GM23338 (cell line): ENCODE measurements around the gene RBKS. TPM values are rescaled to one million over a fixed set of nuclear protein-coding genes. Genes with fewer than 3 reads are reported as not detected.

Experiments
- ATAC-seq: fragments of 200-7000 bp; cut with Tn5 transposase; 3 replicates; pipeline ENCODE4 v1.9.1; 2020
- DNase-seq: peaks from one replicate; pipeline ENCODE4 v3.0.0-alpha.2; 2015; ENCODE audit warnings: low spot score
- H2AFZ ChIP-seq: fragments of 200-600 bp; sonication (generic); 2 replicates; pipeline ENCODE4 v1.8.0; 2016; ENCODE audit warnings: antibody characterized with exemption, mild to moderate bottlenecking, moderate library complexity
- H3F3A ChIP-seq: fragments of 200-600 bp; sonication (generic); replicated peaks from 2 replicates; pipeline ENCODE4 v1.8.0; 2017; ENCODE audit warnings: antibody characterized with exemption, mixed run types, low read depth
- H3K27ac ChIP-seq: fragments of 200-600 bp; sonication (generic); 2 replicates; pipeline ENCODE4 v1.6.1; 2016; ENCODE audit warnings: low read depth
- H3K27me3 ChIP-seq: fragments of 200-600 bp; sonication (generic); 2 replicates; pipeline ENCODE4 v1.8.0; 2016; ENCODE audit warnings: mild to moderate bottlenecking, mixed run types, moderate library complexity; ENCODE audit not compliant: insufficient read depth
- H3K36me3 ChIP-seq: fragments of 200-600 bp; sonication (generic); 2 replicates; pipeline ENCODE4 v1.8.0; 2016; ENCODE audit warnings: mild to moderate bottlenecking; ENCODE audit not compliant: insufficient read depth
- H3K4me1 ChIP-seq: fragments of 200-600 bp; sonication (generic); 2 replicates; pipeline ENCODE4 v1.8.0; 2016; ENCODE audit warnings: mild to moderate bottlenecking, moderate library complexity; ENCODE audit not compliant: insufficient read depth
- H3K4me2 ChIP-seq: fragments of 200-600 bp; sonication (generic); 2 replicates; pipeline ENCODE4 v1.7.1; 2017; ENCODE audit warnings: mixed run types
- H3K4me3 ChIP-seq: fragments of 200-600 bp; sonication (generic); 2 replicates; pipeline ENCODE4 v1.6.1; 2016; ENCODE audit warnings: mixed run types
- H3K79me2 ChIP-seq: fragments of 200-600 bp; sonication (generic); replicated peaks from 2 replicates; pipeline ENCODE4 v1.8.0; 2017; ENCODE audit warnings: mild to moderate bottlenecking; ENCODE audit not compliant: insufficient read depth
- H3K9me2 ChIP-seq: fragments of 200-600 bp; sonication (generic); 2 replicates; pipeline ENCODE4 v1.8.0; 2017; ENCODE audit not compliant: insufficient read depth
- H4K20me1 ChIP-seq: fragments of 200-600 bp; sonication (generic); replicated peaks from 2 replicates; pipeline ENCODE4 v1.8.0; 2017; ENCODE audit warnings: mild to moderate bottlenecking; ENCODE audit not compliant: insufficient read depth
- H3K27ac Mint-ChIP-seq: 2 replicates; pipeline ENCODE4 v1.8.0; 2020; ENCODE audit warnings: inconsistent platforms, mild to moderate bottlenecking, moderate library complexity, mixed read lengths
- H3K27me3 Mint-ChIP-seq: 3 replicates; pipeline ENCODE4 v1.8.0; 2022; ENCODE audit warnings: low read depth, mild to moderate bottlenecking, moderate library complexity, mixed read lengths, inconsistent platforms; ENCODE audit not compliant: insufficient read depth, poor library complexity
- H3K36me3 Mint-ChIP-seq: 3 replicates; pipeline ENCODE4 v1.8.0; 2021; ENCODE audit warnings: low read depth, mild to moderate bottlenecking, inconsistent platforms, moderate library complexity, mixed read lengths
- H3K4me1 Mint-ChIP-seq: 3 replicates; pipeline ENCODE4 v1.8.0; 2020; ENCODE audit warnings: mild to moderate bottlenecking, inconsistent platforms, mixed read lengths
- H3K4me3 Mint-ChIP-seq: 3 replicates; pipeline ENCODE4 v1.8.0; 2021; ENCODE audit warnings: moderate library complexity, mild to moderate bottlenecking, inconsistent platforms, mixed read lengths
- H3K9me3 Mint-ChIP-seq: 3 replicates; pipeline ENCODE4 v1.8.0; 2020; ENCODE audit warnings: moderate library complexity, mild to moderate bottlenecking, inconsistent platforms, mixed read lengths
- CREB1 ChIP-seq: fragments of 250-450 bp; sonication (Bioruptor Pico); IDR thresholded peaks from 2 replicates; pipeline ENCODE4 v1.5.0; 2020; ENCODE audit warnings: low read depth, mild to moderate bottlenecking, moderate library complexity
- EZH2 ChIP-seq: fragments of 200-600 bp; sonication (generic); IDR thresholded peaks from one replicate; pipeline ENCODE4 v1.8.0; 2017; ENCODE audit warnings: antibody characterized with exemption, mild to moderate bottlenecking, low read depth; ENCODE audit not compliant: unreplicated experiment
- EZH2phosphoT487 ChIP-seq: fragments of 200-600 bp; sonication (generic); IDR thresholded peaks from one replicate; pipeline ENCODE4 v1.8.1; 2018; ENCODE audit warnings: antibody characterized with exemption; ENCODE audit not compliant: unreplicated experiment
- JUNB ChIP-seq: IDR thresholded peaks from one replicate; pipeline ENCODE4 v1.6.1; 2016; ENCODE audit warnings: antibody characterized with exemption; ENCODE audit not compliant: unreplicated experiment
- NANOG ChIP-seq: IDR thresholded peaks from 2 replicates; pipeline ENCODE4 v1.6.1; 2016; ENCODE audit warnings: antibody characterized with exemption, borderline replicate concordance
- POLR2AphosphoS5 ChIP-seq: IDR thresholded peaks from 2 replicates; pipeline ENCODE4 v1.6.1; 2016; ENCODE audit warnings: antibody characterized with exemption, low read depth
- STAT1 ChIP-seq: IDR thresholded peaks from one replicate; pipeline ENCODE4 v1.6.1; 2016; ENCODE audit warnings: antibody characterized with exemption; ENCODE audit not compliant: unreplicated experiment
- ZNF114 ChIP-seq: fragments of 250-450 bp; sonication (Bioruptor Pico); IDR thresholded peaks from 2 replicates; pipeline ENCODE4 v1.5.0; 2020; ENCODE audit warnings: mild to moderate bottlenecking, moderate library complexity
- ZNF331 ChIP-seq: fragments of 250-450 bp; sonication (Bioruptor Pico); IDR thresholded peaks from 2 replicates; pipeline ENCODE4 v1.5.0; 2020; ENCODE audit warnings: low read depth, mild to moderate bottlenecking, moderate library complexity
- polyA plus RNA-seq: library from polyadenylated mRNA; unstranded; fragments of >200 nt; fragmentation: Nextera tagmentation; extraction: Ambion mirVana; gene quantifications from 2 replicates; pipeline ENCODE4 v1.2.1, GENCODE V29; 2016
- total RNA-seq: library from RNA; depleted of rRNA; stranded (reverse); fragments of >200 nt; shearing (Covaris generic); gene quantifications from 2 replicates; pipeline ENCODE4 v1.2.3, GENCODE V29; 2014
- TF ChIP-seq, protein P1 (sequence below): IDR thresholded peaks from 2 replicates; pipeline ENCODE4 v1.6.1; 2016; ENCODE audit warnings: antibody characterized with exemption
- TF ChIP-seq, protein P2 (sequence below), 2 experiments: fragments of 200-600 bp in 1 of 2; sonication (generic) in 1 of 2; conservative IDR thresholded peaks; 2 replicates each; pipeline versions ENCODE4 v1.5.1 to v1.6.1; 2016 to 2017; ENCODE audit warnings: antibody characterized with exemption in 2 of 2, low read depth in 2 of 2, mild to moderate bottlenecking in 2 of 2, moderate library complexity in 1 of 2
- TF ChIP-seq, protein P3 (sequence below): fragments of 250-450 bp; sonication (Bioruptor Pico); IDR thresholded peaks from 2 replicates; pipeline ENCODE4 v1.5.0; 2020; ENCODE audit warnings: mild to moderate bottlenecking, moderate library complexity
- TF ChIP-seq, protein P4 (sequence below): IDR thresholded peaks from one replicate; pipeline ENCODE4 v1.6.1; 2018; ENCODE audit warnings: antibody characterized with exemption; ENCODE audit not compliant: unreplicated experiment

RBKS gene
- total and polyA plus RNA-seq, 2 experiments from 2014 or later = 1.3 to 1.5 TPM

DNA sequence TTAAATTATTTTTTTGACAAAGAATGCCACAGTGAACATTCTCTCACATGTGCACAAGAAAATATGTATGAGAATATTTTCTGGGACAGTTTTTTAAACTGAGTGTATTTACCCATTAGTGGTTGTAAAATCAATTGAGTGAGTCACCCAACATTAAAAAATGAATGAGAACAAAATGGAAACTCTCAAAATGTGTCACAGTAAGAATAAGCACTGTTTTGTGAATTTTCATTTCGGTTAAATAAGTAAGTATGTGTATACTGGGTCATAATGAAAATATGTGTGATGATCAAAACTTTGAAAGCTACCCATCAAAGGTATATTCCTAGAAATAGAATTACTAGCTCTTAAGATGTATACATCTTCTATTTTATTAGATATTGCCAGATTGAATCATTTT lies 11.9 kb upstream of the RBKS start:
- no peak overlapping the region for H3K27ac Mint-ChIP-seq
- H3K36me3 ChIP-seq = no peaks in the 10 kb centered on the region
- no peaks in the 10 kb centered on the region for H3K79me2 ChIP-seq
- TF ChIP-seq ZNF114 (CRISPR knock-in tag) (no peak), EZH2phosphoT487 (no peak), EZH2 (no peak), CREB1 (CRISPR knock-in tag) (no peak), POLR2AphosphoS5 (no peak), STAT1 (no peak), JUNB (no peak), NANOG (no peak), ZNF331 (CRISPR knock-in tag) (no peak)
- TF ChIP-seq, protein P1, sequence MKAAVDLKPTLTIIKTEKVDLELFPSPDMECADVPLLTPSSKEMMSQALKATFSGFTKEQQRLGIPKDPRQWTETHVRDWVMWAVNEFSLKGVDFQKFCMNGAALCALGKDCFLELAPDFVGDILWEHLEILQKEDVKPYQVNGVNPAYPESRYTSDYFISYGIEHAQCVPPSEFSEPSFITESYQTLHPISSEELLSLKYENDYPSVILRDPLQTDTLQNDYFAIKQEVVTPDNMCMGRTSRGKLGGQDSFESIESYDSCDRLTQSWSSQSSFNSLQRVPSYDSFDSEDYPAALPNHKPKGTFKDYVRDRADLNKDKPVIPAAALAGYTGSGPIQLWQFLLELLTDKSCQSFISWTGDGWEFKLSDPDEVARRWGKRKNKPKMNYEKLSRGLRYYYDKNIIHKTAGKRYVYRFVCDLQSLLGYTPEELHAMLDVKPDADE = no peak
- TF ChIP-seq, protein P2, sequence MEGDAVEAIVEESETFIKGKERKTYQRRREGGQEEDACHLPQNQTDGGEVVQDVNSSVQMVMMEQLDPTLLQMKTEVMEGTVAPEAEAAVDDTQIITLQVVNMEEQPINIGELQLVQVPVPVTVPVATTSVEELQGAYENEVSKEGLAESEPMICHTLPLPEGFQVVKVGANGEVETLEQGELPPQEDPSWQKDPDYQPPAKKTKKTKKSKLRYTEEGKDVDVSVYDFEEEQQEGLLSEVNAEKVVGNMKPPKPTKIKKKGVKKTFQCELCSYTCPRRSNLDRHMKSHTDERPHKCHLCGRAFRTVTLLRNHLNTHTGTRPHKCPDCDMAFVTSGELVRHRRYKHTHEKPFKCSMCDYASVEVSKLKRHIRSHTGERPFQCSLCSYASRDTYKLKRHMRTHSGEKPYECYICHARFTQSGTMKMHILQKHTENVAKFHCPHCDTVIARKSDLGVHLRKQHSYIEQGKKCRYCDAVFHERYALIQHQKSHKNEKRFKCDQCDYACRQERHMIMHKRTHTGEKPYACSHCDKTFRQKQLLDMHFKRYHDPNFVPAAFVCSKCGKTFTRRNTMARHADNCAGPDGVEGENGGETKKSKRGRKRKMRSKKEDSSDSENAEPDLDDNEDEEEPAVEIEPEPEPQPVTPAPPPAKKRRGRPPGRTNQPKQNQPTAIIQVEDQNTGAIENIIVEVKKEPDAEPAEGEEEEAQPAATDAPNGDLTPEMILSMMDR (conservative IDR thresholded peaks at IDR 0.05; ENCODE audit: low read depth in 2 of 2) = no peak
- TF ChIP-seq, protein P3, sequence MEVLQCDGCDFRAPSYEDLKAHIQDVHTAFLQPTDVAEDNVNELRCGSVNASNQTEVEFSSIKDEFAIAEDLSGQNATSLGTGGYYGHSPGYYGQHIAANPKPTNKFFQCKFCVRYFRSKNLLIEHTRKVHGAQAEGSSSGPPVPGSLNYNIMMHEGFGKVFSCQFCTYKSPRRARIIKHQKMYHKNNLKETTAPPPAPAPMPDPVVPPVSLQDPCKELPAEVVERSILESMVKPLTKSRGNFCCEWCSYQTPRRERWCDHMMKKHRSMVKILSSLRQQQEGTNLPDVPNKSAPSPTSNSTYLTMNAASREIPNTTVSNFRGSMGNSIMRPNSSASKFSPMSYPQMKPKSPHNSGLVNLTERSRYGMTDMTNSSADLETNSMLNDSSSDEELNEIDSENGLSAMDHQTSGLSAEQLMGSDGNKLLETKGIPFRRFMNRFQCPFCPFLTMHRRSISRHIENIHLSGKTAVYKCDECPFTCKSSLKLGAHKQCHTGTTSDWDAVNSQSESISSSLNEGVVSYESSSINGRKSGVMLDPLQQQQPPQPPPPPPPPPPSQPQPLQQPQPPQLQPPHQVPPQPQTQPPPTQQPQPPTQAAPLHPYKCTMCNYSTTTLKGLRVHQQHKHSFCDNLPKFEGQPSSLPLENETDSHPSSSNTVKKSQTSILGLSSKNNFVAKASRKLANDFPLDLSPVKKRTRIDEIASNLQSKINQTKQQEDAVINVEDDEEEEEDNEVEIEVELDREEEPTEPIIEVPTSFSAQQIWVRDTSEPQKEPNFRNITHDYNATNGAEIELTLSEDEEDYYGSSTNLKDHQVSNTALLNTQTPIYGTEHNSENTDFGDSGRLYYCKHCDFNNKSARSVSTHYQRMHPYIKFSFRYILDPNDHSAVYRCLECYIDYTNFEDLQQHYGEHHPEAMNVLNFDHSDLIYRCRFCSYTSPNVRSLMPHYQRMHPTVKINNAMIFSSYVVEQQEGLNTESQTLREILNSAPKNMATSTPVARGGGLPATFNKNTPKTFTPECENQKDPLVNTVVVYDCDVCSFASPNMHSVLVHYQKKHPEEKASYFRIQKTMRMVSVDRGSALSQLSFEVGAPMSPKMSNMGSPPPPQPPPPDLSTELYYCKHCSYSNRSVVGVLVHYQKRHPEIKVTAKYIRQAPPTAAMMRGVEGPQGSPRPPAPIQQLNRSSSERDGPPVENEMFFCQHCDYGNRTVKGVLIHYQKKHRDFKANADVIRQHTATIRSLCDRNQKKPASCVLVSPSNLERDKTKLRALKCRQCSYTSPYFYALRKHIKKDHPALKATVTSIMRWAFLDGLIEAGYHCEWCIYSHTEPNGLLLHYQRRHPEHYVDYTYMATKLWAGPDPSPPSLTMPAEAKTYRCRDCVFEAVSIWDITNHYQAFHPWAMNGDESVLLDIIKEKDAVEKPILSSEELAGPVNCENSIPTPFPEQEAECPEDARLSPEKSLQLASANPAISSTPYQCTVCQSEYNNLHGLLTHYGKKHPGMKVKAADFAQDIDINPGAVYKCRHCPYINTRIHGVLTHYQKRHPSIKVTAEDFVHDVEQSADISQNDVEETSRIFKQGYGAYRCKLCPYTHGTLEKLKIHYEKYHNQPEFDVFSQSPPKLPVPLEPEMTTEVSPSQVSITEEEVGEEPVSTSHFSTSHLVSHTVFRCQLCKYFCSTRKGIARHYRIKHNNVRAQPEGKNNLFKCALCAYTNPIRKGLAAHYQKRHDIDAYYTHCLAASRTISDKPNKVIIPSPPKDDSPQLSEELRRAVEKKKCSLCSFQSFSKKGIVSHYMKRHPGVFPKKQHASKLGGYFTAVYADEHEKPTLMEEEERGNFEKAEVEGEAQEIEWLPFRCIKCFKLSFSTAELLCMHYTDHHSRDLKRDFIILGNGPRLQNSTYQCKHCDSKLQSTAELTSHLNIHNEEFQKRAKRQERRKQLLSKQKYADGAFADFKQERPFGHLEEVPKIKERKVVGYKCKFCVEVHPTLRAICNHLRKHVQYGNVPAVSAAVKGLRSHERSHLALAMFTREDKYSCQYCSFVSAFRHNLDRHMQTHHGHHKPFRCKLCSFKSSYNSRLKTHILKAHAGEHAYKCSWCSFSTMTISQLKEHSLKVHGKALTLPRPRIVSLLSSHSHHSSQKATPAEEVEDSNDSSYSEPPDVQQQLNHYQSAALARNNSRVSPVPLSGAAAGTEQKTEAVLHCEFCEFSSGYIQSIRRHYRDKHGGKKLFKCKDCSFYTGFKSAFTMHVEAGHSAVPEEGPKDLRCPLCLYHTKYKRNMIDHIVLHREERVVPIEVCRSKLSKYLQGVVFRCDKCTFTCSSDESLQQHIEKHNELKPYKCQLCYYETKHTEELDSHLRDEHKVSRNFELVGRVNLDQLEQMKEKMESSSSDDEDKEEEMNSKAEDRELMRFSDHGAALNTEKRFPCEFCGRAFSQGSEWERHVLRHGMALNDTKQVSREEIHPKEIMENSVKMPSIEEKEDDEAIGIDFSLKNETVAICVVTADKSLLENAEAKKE (CRISPR knock-in tag) = no peak
- TF ChIP-seq, protein P4, sequence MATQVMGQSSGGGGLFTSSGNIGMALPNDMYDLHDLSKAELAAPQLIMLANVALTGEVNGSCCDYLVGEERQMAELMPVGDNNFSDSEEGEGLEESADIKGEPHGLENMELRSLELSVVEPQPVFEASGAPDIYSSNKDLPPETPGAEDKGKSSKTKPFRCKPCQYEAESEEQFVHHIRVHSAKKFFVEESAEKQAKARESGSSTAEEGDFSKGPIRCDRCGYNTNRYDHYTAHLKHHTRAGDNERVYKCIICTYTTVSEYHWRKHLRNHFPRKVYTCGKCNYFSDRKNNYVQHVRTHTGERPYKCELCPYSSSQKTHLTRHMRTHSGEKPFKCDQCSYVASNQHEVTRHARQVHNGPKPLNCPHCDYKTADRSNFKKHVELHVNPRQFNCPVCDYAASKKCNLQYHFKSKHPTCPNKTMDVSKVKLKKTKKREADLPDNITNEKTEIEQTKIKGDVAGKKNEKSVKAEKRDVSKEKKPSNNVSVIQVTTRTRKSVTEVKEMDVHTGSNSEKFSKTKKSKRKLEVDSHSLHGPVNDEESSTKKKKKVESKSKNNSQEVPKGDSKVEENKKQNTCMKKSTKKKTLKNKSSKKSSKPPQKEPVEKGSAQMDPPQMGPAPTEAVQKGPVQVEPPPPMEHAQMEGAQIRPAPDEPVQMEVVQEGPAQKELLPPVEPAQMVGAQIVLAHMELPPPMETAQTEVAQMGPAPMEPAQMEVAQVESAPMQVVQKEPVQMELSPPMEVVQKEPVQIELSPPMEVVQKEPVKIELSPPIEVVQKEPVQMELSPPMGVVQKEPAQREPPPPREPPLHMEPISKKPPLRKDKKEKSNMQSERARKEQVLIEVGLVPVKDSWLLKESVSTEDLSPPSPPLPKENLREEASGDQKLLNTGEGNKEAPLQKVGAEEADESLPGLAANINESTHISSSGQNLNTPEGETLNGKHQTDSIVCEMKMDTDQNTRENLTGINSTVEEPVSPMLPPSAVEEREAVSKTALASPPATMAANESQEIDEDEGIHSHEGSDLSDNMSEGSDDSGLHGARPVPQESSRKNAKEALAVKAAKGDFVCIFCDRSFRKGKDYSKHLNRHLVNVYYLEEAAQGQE = no peak
- H2AFZ ChIP-seq = no peak overlapping the region
- peaks cover 7% of the 10 kb centered on the region; the same call in 1 of the 2 replicates for H3K4me1 ChIP-seq
- peaks cover 1% of the 10 kb centered on the region for H3K27me3 Mint-ChIP-seq
- no peaks in the 10 kb centered on the region for H3K36me3 Mint-ChIP-seq
- H3K27ac ChIP-seq = no peak overlapping the region
- H3K4me3 Mint-ChIP-seq = no peak overlapping the region
- no peak overlapping the region for H3K4me3 ChIP-seq
- peaks cover 8% of the 10 kb centered on the region; the same call in 2 of the 3 replicates for H3K4me1 Mint-ChIP-seq
- DNase-seq (no peak), ATAC-seq (no peak)
- H3K4me2 ChIP-seq = no peak overlapping the region
- H3F3A ChIP-seq = no peaks in the 10 kb centered on the region
- H3K27me3 ChIP-seq = no peaks in the 10 kb centered on the region
- no peaks in the 10 kb centered on the region for H4K20me1 ChIP-seq
- H3K9me3 Mint-ChIP-seq = no peaks in the 10 kb centered on the region
- no peaks in the 10 kb centered on the region for H3K9me2 ChIP-seq
